ENCODE data around the gene ZSWIM6.

ZSWIM6 gene

DNA sequence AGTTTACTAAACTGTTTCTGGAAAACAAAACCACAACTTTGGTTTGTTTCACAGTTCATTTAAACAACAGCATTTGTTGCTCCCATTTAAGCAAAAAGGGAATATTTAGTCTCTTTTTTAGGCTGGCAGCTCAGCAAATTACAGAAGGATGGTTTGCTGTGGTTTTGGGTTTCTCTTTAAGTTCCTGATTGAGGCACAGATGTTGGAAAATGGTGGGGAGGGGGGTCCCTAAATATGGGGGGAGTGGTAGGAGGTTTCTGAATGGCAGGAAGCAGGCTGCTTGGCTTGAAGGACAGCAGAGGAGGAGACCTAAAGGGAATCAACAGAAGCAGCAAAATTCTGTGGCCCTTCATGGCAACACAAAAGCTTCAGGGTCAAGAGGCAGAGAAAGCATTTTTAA lies 263.4 kb downstream of the ZSWIM6 start:
- no peaks in the 10 kb centered on the region for H3K27me3 ChIP-seq (ENCODE audit: control insufficient read depth in 1 of 2, insufficient read depth in 2 of 2, low read length in 2 of 2)
- H3K36me3 ChIP-seq (ENCODE audit: control insufficient read depth in 2 of 2, insufficient read depth in 2 of 2, low read length in 2 of 2), result no peaks in the 10 kb centered on the region
- no peaks in the 10 kb centered on the region for H3K4me1 ChIP-seq (ENCODE audit: control insufficient read depth, insufficient read depth, low read length)
- no peak overlapping the region for H3K27ac ChIP-seq (ENCODE audit: low read length)
- H3K9ac ChIP-seq (ENCODE audit: low read length in 2 of 2), result no peak overlapping the region
- no peak overlapping the region for H3K4me3 ChIP-seq (ENCODE audit: low read length in 2 of 2)
- H3K9me3 ChIP-seq (ENCODE audit: control insufficient read depth in 2 of 2, low read length in 2 of 2), result no peaks in the 10 kb centered on the region

All from stomach smooth muscle (tissue), 2 donors.